Ishikawa (cell line): ENCODE measurements around the gene GBX1.

ENCODE experiments used
- CEBPB ChIP-seq: IDR thresholded peaks from 2 replicates; pipeline ENCODE4 v1.6.1; 2012
- CREB1 ChIP-seq: IDR thresholded peaks from 2 replicates; pipeline ENCODE4 v1.6.1; 2012; ENCODE audit warnings: low read depth
- EGR1 ChIP-seq: IDR thresholded peaks from 2 replicates; pipeline ENCODE4 v1.6.1; 2012
- EP300 ChIP-seq: IDR thresholded peaks from 2 replicates; pipeline ENCODE4 v1.6.1; 2012; ENCODE audit warnings: borderline replicate concordance
- FOXM1 ChIP-seq: IDR thresholded peaks from 2 replicates; pipeline ENCODE4 v1.6.1; 2012; ENCODE audit warnings: low read depth, borderline replicate concordance
- MAX ChIP-seq: IDR thresholded peaks from 2 replicates; pipeline ENCODE4 v1.6.1; 2012
- NFIC ChIP-seq: IDR thresholded peaks from 2 replicates; pipeline ENCODE4 v1.6.1; 2012
- RAD21 ChIP-seq: IDR thresholded peaks from 2 replicates; pipeline ENCODE4 v1.6.1; 2012; ENCODE audit warnings: low read depth
- REST ChIP-seq: IDR thresholded peaks from 2 replicates; pipeline ENCODE4 v1.6.1; 2012; ENCODE audit warnings: low read depth, mild to moderate bottlenecking
- TAF1 ChIP-seq: IDR thresholded peaks from 2 replicates; pipeline ENCODE4 v1.6.1; 2012; ENCODE audit warnings: low read depth, mild to moderate bottlenecking
- TCF12 ChIP-seq: IDR thresholded peaks from 2 replicates; pipeline ENCODE4 v1.6.1; 2012; ENCODE audit warnings: low read depth
- TEAD4 ChIP-seq: IDR thresholded peaks from 2 replicates; pipeline ENCODE4 v1.6.1; 2012
- YY1 ChIP-seq: IDR thresholded peaks from 2 replicates; pipeline ENCODE4 v1.6.1; 2012; ENCODE audit warnings: low read depth
- ZBTB7A ChIP-seq: IDR thresholded peaks from 2 replicates; pipeline ENCODE4 v1.6.1; 2012; ENCODE audit warnings: low read depth
- TF ChIP-seq, protein P1 (sequence below): IDR thresholded peaks from 2 replicates; pipeline ENCODE4 v1.6.1; 2012

GBX1 gene

DNA sequence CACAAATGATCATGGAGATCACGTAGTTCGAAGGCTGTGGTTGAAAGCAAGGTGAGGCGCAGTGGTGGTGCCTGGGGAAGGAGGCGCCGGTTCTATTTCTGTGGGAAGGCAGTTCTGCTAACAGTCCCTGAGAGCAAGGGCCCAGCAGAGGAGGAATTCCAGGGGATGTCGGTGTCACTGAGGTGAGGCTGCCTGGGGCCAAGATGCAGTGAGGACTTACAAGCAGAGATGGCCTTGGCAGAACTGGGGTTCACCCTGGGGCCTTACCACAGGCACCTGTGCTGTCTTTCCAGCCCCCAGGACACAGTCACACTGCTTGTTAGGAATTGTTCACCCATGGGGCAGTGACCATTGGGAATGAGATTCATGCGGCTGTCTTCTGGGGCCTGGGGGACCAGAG is 26.7 kb downstream of the GBX1 start:
- no peak for TF ChIP-seq EP300
- TF ChIP-seq CEBPB: no peak
- TF ChIP-seq ZBTB7A: no peak
- no peak for TF ChIP-seq TAF1
- TF ChIP-seq NFIC: no peak
- no peak for TF ChIP-seq EGR1
- TF ChIP-seq FOXM1: no peak
- no peak for TF ChIP-seq MAX

- no peak for TF ChIP-seq YY1
- TF ChIP-seq NFIC: no peak
- no peak for TF ChIP-seq CEBPB
- TF ChIP-seq EP300: no peak
- no peak for TF ChIP-seq TCF12
- TF ChIP-seq REST: no peak
- TF ChIP-seq TEAD4: no peak
- no peak for TF ChIP-seq ZBTB7A
- TF ChIP-seq EGR1: no peak
- no peak for TF ChIP-seq CREB1
- no peak for TF ChIP-seq MAX
- TF ChIP-seq TAF1: no peak
- no peak for TF ChIP-seq FOXM1
- no peak for TF ChIP-seq RAD21
- TF ChIP-seq, protein P1, sequence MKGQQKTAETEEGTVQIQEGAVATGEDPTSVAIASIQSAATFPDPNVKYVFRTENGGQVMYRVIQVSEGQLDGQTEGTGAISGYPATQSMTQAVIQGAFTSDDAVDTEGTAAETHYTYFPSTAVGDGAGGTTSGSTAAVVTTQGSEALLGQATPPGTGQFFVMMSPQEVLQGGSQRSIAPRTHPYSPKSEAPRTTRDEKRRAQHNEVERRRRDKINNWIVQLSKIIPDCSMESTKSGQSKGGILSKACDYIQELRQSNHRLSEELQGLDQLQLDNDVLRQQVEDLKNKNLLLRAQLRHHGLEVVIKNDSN: no peak
Measured at GRCh38 chr7:151139791-151140190, 27.7 kb downstream of the GBX1 start.

DNA sequence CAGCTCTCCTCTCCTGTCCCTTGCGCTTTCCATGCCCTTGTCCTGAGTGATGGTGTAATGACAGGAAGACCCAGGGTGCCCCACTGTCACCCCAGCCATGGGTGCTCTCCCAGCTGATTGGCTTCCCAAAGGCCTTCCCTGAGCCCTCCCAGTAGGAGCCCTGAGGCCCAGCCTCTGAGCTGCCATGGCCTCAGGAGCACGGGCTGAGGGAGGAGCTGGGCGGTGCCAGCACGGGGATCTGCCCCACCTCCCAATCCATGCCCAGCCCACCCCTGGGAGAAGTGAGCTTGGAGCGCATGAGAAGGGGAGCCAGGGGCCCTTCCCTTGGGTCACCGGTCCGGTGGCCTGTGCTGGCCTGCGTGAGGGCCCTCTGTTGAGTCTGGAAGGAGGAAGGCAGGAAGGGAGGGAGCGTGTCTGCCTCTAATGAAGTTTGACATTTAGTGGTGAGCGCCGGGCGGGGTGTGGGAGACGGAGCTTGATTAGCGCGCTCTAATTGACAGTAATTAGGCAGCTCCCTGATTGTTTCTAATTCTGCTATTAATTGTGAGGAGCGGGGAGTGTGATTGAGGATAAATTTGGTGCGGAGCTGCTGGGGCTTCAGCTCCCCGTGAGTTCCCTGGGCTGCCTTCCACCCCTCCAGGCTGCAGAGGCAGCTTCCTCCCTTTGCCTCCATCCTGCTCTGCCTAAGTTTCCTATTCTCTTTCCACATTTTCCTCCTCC is 28.3 kb downstream of the GBX1 start:
- no peak for TF ChIP-seq TEAD4
- no peak for TF ChIP-seq ZBTB7A
- TF ChIP-seq, protein P1: no peak
- TF ChIP-seq FOXM1: no peak
- TF ChIP-seq EGR1: no peak
- TF ChIP-seq RAD21: no peak
- no peak for TF ChIP-seq MAX

DNA sequence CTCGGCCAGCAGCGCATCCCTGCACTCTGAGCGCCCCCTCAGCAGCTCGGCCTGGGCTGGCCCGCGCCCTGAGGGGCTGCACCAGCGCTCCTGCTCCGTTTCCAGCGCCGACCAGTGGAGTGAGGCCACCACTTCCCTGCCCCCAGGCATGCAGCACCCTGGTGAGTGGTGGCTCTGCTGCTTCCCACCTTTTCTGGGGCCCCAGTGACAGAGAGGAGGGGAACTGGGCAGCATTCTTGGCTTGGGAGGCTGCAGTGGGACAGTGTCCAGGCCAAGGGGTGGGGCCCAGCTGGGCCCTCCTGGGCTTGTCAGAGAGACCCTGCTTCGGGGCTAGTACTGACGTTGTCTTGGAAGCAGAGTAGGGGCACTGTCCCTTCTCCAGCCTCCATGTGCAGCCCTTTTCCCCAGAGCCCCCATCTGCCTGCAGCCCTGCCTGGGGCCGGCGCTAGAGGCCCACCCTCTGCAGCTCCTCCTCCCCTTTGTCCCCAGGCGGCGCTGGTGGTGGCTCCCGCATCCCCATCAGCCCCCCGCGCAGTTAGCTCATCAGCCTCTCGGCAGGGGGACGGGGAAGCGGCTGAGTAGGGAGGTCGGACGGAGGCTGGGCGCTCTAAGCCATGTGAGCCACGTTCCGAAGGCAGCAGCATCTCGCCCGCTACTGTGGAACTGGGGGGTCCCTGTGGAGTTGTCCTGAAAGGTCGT is 29.2 kb downstream of the GBX1 start:
- TF ChIP-seq TCF12 (no peak), NFIC (no peak), RAD21 (no peak), TAF1 (no peak), CREB1 (no peak), ZBTB7A (no peak), MAX (no peak), TEAD4 (no peak), REST (no peak), FOXM1 (no peak), YY1 (no peak), CEBPB (no peak)
- TF ChIP-seq, protein P1: no peak

DNA sequence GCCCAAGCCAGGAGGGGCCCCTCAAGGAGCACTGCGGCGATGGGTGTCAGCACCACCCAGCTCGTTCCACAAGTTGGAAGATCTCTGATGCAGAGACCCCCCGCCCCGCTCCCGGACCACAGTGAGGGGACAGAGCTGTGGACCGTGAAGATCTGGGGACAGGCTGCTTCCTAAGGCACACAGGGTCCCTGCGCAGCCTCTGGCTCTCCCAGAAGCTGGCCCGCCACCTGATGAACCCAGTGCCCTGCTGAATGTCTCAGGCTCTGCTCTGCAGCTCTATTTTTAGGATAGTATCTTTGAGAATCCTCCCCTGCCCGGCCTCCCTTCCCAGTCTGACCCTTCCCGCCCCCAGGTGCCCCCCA is 29.7 kb downstream of the GBX1 start:
- TF ChIP-seq EP300 (no peak), YY1 (no peak), TCF12 (no peak), CEBPB (no peak), TEAD4 (no peak), FOXM1 (no peak), CREB1 (no peak), RAD21 (no peak), MAX (no peak), ZBTB7A (no peak), EGR1 (no peak)
- TF ChIP-seq, protein P1: no peak
